NCI-H1417 (cell line): ENCODE results near the gene FMN1.
"Not testable (repeated sequence)": the region's sequence is repeated elsewhere in the genome, so short reads cannot be mapped to it uniquely, and the experiment has no call there.

Experiments
- DNase-seq, 3 experiments: peaks; one replicate each; lab custom pipeline; 2025; lab: John Stamatoyannopoulos, UW

FMN1 gene

DNA sequence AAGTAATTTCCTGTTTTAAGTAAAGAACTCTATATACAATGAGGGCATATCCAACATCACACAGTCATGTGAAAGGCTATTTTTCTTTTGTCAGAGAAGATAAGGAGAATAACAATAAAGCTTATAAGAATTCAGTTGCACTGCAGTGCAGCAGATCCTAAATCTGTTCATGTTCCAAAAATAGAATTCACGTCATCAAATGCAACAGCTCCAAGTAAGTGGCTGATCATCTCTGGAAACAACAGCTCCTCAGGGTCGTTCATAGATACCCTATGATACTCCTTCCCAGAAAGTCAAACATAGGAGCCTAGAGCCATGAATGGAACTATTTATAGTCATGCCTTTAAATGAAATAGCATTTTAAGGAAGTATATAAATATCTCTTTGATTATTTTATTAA lies 100.2 kb downstream of the FMN1 start:
- no peak for DNase-seq

DNA sequence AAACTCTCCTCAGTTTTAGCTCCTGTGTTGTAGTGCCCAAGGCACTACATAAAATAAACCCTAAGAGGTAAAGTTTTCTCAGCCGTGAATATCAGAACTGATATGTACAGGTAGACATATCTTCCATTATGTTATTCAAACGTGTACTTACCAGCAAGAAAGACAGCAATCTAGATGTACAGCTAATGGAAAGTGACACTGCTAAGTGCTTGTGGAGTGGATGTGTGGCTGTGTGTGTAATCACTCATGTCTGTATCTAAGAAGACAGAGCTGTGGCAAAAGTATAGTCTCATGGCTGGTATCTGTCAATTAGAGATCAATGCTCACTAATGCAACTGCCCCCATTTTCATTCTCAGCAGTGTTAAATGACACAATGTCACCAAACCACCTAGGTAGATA lies 101.3 kb downstream of the FMN1 start:
- DNase-seq = peak in 2 of 3 experiments; percentile 47 to 80

DNA sequence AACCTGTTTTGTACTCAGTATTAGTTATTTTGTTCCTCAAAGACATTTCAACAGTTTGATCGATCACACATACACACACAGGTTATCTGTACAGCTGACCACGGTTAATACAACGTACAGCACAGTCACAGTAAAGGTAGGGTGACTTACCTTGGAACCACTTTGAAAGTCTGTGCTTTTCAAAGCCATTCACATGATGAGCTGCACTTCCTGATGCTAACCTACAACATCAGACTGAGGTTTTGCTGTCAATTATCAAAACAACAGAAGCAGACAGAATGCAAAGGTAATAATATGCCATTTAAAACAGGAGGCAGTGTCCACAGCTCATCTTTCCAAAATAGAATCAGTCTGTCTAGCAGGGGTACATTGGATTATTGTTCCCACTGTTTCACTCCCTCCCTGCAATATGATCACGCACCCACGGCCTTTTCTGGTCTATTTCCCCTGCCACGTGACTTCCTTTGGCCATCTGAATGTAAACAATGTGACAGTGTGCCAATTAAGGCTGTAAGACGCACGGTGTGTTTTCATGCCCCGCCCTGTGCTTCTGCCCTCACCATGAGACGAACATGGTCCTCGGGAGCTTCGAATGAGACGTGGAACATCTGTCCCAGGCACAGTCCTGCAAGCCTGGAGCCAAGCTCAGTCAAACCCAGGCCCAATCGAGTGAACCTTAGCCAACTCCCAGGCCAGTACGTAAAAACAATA lies 102.4 kb downstream of the FMN1 start:
- peak; percentile 31 to 90 (median 72) for DNase-seq

DNA sequence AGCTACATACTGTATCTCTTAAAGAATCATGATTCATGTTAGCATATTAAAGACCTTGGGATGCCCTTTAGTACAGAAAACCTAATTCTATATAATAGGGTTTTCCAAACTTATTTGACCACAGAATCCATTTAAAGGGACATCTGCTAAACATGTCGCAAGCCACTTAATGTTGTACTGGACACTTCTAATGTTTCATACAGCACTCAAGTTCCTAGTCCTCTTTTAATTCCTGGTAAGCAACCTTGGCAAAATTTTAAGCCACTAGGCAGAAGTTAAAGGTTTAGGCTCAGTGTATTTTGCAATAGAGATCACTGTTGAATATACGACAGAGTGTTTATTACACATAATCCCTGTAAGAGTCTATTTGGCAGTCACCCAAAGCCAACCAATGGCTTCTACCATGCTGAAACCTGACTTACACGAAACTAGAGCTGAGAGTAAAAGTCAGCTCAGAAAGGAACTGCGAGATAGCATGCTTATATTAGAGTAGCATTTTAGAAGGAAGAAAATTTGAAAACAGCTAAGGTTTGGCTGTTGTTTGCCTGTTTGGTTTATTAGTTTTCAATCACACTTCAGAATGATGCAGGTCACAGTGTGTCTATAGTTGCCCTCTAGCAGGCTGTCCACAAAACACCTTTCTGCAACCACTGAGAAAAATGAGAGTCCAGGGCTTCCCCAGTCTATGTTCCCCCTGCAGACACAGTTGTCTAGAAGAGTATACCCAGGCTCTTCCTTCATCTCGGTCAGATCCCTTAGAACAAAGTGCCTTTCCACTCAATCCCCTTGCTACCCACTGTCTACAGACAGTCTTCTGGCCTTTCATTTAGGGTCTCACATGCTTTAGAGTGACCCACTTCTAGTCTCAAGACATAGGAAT lies 104.4 kb downstream of the FMN1 start:
- peak in 2 of 3 experiments; percentile 53 to 59 for DNase-seq

DNA sequence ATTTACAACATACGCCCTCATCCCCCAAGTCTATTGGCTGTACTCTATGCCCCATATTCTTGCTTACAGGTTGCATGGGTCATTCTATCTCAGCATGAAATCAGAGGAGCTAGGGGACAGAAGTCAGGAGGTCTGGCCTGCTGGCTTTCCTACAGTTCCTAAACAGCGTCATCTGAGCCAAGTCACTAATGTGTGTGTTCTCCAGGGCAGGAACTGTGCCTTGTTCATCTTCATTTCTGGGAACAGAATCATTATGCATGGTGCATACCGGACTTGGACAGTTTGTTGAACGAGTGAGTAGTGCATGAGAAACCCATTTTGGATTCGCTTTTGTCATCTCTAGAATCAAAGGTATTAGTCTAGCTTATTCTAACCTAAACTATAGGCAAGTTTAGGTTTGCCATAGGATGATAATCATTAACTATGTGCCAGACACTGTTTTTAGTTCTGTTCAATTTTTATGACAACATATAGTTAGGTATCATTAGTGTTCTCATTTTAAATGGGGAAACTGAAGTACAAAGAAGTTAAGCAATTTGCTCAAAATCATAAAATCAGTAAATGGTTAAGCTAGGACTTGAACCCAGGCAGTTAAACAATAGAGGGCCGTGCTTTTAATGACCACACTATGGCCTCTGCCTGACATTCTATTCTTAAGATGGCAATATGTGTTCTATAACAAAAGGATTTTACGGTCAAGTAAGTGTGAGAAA lies 105.2 kb downstream of the FMN1 start:
- no peak for DNase-seq

DNA sequence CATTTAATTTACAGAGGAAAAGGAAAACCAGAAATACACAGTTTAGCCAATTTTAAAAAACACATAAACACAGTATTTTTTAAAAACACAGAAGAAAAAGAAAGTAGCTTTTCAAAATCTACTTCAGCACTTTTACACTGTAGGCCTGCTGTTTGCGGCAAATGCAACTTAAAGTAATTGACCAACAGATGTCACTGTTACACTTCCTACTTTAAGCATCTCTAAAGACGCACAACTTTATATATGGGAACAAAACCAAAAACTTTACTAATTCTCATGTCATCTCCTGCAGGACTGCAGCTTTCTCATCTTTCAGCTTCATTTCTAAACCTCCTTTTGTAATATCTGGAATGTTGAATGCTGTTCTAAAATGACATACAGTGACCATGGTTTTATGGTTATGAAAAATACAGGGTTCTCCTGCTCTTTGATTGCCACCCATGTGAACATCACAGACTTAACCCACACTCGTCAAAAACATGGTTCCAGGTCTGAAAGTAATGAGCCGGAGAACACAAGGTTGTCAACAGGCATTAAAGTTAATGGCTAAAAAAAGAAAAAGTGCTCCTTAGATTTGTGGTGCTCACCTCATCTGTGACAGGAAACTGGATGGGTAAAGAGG lies 107.9 kb downstream of the FMN1 start:
- DNase-seq = peak; percentile 11 to 75 (median 30)

DNA sequence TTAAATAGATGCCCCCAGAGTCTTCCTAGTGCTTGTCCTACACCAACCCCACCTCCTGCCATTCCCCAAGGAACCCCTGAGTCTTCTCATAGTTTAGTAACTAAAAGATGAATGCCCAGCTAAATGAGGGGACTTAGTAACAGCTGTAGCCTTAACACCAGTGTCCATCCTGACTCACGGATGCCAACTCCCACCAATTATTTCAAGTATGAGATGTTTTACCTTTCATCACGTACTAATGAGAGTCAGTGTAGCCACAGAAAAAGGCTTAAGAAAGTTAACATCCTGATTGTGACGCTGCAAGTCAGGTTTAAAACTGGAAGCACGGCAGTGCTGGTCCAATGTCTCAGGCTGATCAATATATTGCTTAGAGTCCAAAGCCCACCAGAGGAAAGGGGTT lies 109.9 kb downstream of the FMN1 start:
- DNase-seq = no peak

DNA sequence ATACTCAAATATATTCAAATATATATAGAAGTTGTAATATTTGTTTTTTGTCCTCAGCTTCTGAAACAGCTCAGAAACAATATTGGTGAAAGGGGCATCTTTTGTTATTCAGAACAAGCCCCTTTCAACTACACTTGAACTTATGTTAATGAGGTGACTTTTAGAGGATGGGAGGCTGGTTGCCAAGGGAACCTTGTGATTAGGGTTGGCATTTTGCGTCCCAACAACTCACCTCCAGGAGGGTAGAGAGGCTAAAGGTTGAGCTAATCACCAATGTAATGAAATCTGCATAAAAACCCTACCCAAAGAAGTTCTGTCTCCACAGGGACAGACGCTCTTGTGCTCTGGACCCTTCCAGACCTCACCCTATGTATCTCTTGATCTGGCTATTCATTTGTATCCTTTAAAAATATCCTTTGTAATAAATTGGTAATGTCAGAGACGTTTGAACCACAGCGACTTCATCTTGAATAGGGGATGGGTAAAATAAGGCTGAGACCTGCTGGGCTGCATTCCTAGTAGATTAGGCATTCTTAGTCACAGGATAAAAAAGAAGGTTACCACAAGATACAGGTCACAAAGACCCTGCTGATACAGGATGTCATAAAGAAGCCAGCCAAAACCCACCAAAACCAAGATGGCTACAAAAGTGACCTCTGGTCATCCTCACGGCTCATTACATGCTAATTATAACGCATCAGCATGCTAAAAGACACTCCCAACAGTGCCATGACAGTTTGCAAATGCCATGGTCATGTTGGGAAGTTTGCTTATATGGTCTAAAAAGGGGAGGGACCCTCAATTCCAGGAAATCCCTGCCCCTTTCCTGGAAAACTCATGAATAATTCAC lies 111.1 kb downstream of the FMN1 start:
- DNase-seq = no peak

DNA sequence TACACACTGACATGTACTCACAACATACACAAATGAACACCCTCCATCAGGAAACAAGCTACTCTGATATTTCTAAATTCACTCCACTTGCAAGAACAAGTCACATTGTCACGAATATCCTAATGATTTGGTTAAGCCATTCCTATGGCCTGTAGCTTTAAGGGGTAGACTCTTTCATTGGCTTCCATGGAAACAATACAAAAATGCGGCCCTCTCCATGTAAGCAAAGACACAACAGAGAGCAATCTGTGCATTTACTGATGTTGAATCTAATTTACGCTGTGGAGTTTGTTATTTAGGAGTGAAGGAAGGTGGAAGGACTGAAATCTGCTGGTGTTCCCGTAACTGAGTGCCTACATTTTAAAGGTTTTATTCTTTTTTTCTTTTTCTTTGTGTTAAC lies 114.5 kb downstream of the FMN1 start:
- no peak for DNase-seq

DNA sequence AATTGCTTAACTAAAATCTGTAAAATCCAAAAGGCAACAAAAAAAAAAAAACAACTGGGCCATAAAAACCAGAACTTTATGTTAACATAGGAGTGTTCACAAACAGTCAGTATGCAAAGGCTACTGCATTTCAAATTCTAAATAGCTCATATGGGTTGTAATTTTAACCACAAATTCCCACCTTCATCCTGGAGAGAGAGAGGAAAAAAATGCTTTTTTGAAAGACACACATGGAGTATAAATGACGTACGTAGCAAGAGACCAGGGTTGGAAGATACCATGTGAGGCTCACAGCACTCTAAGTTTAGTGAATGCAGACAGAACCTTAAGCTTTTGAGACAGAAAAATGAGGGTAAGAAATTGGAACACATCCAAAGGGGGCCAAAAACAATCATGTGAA lies 115.9 kb downstream of the FMN1 start:
- DNase-seq = no peak

DNA sequence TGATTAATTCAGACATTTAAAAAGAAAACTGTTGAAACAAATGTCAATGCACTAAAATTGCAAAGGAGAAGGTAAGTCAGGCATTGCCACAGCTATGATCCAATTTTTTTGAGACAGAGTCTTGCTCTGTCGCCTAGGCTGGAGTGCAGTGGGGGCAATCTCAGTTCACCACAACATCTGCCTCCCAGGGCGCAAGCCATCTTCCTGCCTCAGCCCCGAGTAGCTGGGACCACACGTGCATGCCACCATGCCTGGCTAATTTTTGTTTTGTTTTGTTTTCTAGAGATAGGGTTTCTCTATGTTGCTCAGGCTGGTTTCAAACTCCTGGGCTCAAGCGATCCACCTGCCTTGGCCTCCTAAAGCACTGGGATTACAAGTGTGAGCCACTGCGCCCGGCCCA lies 117.6 kb downstream of the FMN1 start:
- no peak for DNase-seq

DNA sequence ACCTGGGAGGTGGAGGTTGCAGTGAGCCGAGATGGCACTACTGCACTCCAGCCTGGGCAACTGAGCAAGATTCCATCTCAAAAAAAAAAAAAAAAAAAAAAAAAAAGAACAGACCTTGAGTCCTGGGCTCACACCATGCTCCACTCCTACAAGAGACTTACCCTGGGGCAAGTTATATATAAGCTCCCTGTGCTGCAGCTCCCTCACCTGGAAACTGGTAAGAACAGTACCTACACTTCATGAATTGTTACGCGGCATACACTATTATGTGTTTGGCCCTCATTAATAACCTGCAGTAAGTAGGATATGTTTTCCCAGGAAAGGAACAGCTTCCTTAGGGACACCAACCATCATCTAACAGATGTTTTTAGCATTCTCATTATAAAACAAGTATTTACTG lies 119.6 kb downstream of the FMN1 start:
- DNase-seq = peak in 1 of 3 experiments; percentile 35

DNA sequence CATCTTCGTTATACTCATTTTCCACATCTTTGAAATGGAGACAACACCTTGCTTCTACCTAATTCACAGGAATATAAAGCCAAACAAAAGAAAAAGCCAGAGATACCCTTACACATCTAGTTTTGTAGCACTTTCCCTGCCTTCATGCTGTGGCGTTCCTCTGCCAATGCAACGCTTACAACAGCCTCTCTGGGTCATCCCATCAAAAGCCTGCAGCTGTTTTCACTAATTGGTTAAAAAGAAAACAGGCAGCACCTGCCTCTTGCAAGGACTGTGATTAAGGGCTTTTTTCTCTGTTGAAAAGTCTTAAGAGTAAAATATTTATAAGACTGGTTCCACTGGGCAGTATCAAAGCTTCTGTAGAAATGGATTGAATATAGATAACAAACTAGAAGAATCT lies 120.3 kb downstream of the FMN1 start:
- DNase-seq = peak in 2 of 3 experiments; percentile 18 to 71

DNA sequence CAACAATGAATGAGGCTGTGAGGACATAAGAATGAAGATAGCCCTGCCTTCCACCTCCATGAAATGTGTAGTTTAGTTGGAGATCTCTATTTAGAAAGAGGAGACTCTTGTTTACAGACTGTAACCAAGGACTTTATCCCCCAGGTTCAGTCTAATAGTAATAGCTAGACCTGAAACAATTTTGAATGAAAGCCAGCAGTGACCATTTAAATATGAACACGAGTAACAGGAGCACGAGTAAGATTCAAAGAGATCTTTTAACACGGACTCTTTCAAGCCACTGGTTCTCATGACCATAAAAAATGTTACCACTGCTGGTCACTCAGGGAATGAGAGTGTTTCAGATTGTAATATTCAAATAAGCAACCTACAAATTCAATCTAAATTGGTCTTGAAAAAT lies 123.1 kb downstream of the FMN1 start:
- DNase-seq = no peak

DNA sequence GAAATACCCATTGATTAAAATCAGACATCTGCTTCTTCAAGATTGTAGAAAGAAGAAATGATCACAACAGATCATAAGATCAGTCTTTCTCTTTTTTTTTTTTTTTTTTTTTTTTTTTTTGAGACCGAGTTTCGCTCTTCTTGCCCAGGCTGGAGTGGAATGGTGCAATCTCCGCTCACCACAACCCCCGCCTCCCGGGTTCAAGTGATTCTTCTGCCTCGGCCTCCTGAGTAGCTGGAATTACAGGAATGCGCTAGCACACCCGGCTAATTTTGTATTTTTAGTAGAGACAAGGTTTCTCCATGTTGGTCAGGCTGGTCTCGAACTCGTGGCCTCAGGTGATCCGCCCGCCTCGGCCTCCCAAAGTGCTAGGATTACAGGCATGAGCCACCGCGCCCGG lies 124.6 kb downstream of the FMN1 start:
- not testable (repeated sequence) for DNase-seq

DNA sequence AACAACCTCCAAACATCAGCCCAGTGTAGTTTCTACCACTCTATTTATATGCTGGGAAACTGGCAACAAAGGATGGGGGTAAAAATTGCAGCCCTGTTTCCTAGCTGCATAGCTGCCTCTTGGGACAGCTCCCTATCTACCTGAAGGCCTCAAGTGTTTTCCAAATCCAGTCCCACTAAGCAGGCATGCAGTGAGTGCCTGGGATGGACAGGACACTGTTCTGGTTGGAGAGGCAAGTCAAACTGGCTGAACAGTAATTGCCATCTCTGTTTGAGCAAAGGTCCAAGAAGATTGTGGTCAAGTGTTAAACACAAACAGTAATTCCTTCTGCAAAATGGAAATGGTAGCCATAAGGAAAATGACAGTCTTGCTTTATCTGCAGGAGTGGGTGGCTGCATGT lies 125.4 kb downstream of the FMN1 start:
- no peak for DNase-seq

DNA sequence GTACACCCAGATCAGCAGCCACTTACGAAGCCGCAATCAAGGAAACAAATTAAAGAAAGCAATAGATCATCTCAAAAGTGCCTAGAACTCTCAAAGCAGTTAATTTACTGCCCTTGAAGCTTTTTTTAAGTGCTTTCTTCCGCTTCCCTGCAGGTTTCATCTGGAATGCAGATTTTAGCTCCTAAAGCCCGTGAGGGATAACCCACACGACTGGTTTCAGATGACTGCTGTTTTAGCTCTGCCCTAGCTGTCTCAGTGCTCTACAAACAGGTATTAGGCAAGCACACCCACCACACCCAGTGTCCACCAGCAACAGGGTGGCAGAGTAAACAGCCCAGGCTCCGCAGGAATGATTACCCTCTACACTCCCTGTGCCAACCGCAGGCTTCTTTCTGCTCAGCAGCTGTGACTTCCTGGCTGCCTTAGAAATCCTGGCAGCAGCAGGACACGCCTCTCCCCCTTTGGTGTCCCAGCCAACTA lies 126.0 kb downstream of the FMN1 start:
- DNase-seq = peak; percentile 64 to 90 (median 80)

DNA sequence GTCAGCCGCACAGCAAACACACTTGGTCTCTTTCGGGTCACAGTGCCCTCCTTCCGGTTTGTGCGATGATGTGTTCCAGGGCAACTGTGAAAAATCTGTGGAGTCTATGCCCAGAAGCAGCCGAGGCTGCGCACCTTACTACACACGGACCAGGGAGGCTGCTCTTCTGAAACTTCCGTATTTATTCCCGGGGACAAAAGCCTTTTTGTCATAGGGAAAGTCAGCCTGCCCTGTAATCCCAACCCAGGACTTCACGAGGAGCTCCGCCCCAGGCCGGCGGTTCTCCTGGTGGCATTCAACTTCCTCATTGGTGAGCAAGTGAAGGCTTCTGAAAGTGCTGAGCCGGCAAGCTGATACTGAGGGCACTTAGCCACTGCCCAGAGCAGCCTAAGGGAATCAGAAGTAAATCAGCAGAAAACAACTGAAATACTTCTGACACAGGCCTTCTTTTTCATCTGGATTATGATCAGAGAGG lies 126.5 kb downstream of the FMN1 start:
- peak in 1 of 3 experiments; percentile 65 for DNase-seq

DNA sequence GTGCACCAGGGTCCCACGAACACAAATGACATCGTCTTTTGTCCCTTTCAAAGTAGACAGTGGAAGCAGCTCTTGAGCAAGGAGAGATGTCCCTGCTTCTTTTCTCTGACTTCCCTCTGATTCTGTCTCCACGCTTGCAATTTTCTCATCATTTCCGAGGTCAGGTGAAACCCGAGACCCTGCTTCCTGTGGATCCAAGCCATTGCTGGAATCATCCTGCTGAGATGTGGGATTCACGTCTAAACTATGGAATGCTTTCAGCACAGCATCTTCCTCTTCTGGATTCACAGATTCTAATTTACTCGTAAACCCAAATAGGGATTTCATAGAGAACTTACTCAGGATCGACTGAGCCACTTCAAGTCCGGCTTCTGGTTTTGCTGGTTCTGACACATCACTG lies 127.1 kb downstream of the FMN1 start:
- DNase-seq = peak in 1 of 3 experiments; percentile 41

DNA sequence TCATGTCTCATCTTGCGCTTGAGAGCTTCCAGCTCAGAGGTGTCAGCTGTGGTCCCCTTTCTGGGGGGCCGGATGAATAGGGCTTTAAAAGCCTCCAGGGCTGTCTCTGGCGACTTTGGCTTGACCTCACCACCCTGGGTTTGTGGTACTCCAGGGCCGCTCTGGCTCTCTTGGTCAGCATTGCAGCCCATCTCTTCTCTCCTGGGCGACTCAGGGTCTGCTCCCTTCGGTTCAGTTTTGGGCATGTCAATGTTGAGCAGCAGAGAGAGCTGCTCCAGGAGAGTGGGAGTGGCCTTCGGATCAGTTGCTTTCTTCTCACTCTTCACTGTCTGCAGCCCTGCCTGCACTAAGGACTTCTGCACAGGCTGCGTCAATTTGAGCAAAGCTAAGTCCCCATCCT lies 127.9 kb downstream of the FMN1 start:
- no peak for DNase-seq

DNA sequence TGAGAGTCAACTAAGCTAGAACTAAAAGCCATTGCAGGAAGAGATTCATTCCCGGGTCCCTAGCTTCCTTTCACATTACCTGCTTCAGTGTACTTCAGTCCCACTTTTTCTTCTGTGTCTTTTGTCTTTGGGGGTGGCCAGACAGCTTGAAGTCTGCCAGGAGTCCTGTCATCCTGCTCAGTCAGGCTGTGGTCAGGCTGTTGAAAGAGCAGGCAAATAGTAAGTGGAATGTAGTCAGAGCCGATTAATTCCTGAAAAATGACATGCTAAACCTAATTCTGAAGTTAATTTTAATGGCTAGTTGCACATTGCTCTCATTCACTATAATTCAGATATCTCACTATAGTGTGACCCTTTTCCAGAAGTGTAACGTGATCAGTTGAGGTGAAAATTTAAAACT lies 129.6 kb downstream of the FMN1 start:
- no peak for DNase-seq
